Right lobe of liver (tissue), 6 donors: ENCODE results near the gene CPED1. TPM values are rescaled to one million over a fixed set of nuclear protein-coding genes. Genes with fewer than 3 reads are reported as not detected.

Experiments used
- ATAC-seq, 4 donors: fragments of 200-7000 bp; cut with Tn5 transposase; one replicate each; pipeline ENCODE4 v1.9.1; 2020; ENCODE audit warnings: mild to moderate bottlenecking in 4 of 4, moderate library complexity in 4 of 4
- DNase-seq, 3 donors: peaks; one replicate each; pipeline ENCODE4 v3.0.0-alpha.2; 2020
- H3K27ac ChIP-seq, 3 donors: fragments of 200-600 bp; one replicate each; pipeline ENCODE4 v1.8.0; 2022
- H3K27me3 ChIP-seq, 2 donors: fragments of 200-600 bp; one replicate each; pipeline ENCODE4 v1.8.0; 2022
- H3K36me3 ChIP-seq, 4 donors: fragments of 200-600 bp; sonication (generic) in 1 of 4; one replicate each; pipeline versions ENCODE4 v1.5.1 to v1.8.0; 2017 to 2022; ENCODE audit warnings: control low read depth in 1 of 4
- H3K4me1 ChIP-seq, 4 donors: fragments of 200-600 bp; sonication (generic) in 1 of 4; one replicate each; pipeline versions ENCODE4 v1.5.1 to v1.8.0; 2017 to 2022; ENCODE audit warnings: control low read depth in 1 of 4
- H3K4me3 ChIP-seq, 3 donors: fragments of 200-600 bp; one replicate each; pipeline ENCODE4 v1.8.0; 2022
- H3K9me3 ChIP-seq, 4 donors: fragments of 200-600 bp; sonication (generic) in 1 of 4; one replicate each; pipeline versions ENCODE4 v1.5.1 to v1.8.0; 2017 to 2022; ENCODE audit warnings: control low read depth in 1 of 4
- CTCF ChIP-seq, 4 donors: fragments of 200-600 bp in 3 of 4; fragments of 450-650 bp in 1 of 4; IDR thresholded peaks; one replicate each; pipeline versions ENCODE4 v1.5.1 to v1.8.0; 2016 to 2022; ENCODE audit warnings: antibody characterized with exemption in 4 of 4, mild to moderate bottlenecking in 2 of 4
- POLR2A ChIP-seq: fragments of 450-650 bp; IDR thresholded peaks from one replicate; pipeline ENCODE4 v1.6.1; 2017; ENCODE audit warnings: antibody characterized with exemption, mild to moderate bottlenecking
- WGBS: methylation state at CpG from one replicate; pipeline ENCODE4 v1.1.6; 2018; ENCODE audit warnings: low coverage, low lambda C conversion rate; ENCODE audit not compliant: insufficient coverage; ENCODE audit errors: missing lambda C conversion rate; 5-methylcytosine and 5-hydroxymethylcytosine counted together
- intact Hi-C, 2 donors: fragments of 100-400 bp; cut with DNase I; formaldehyde crosslinking; loops; one replicate each; pipeline versions ENCODE4 v1.11.2 to v1.14.1; 2022
- total RNA-seq, 6 experiments: library from RNA; depleted of rRNA in 2 of 6; stranded (reverse); fragments of >200 nt in 2 of 6; fragmentation: NEBNext Ultra II Directional in 3 of 6; extraction: Animal tissue kit (Norgen Biotek cat#: 25700) in 3 of 6; gene quantifications; one replicate each; pipeline versions ENCODE4 v1.1.0 to v1.2.4, GENCODE V29; 2016 to 2023
- donor health status: DM: no; HTN: yes; CAD: no.
- donor health status: DM: no; HTN: no; CAD: no.
- donor health status: DM: no; HTN: no; CAD: no.
- donor health status: DM: no; HTN: yes; CAD: no.
- donor health status: DM: no; HTN: yes; CAD: no.

The CPED1 gene
- total RNA-seq, 6 experiments from 2014 or later = 24.3 to 45.8 (median 34.9) TPM

- no peak for TF ChIP-seq CTCF (IDR thresholded peaks at IDR 0.05)
- no peak for TF ChIP-seq POLR2A
- peak; percentile 18 to 47 (median 32) for ATAC-seq
- Histone ChIP-seq H3K36me3 (no peaks in the 10 kb centered on the region), H3K9me3 (no peaks in the 10 kb centered on the region), H3K4me3 (no peak overlapping the region), H3K4me1 (peaks cover 0 to 36% (median 5%) of the 10 kb centered on the region in 4 donors), H3K27ac (peak overlapping the region; percentile 1 to 51 (median 49)), H3K27me3 (no peaks in the 10 kb centered on the region)
- intact Hi-C loops = no loop called here
- no peak for DNase-seq
Measured at GRCh38 chr7:121023194-121023593, 34.7 kb downstream of the CPED1 start.

GRCh38 chr7:121023683-121024511 lies 35.4 kb downstream of the CPED1 start:
- ATAC-seq = peak; percentile 59 to 82 (median 68)
- intact Hi-C loops = no loop called here
- Histone ChIP-seq H3K27ac (peak overlapping the region; percentile 1 to 51 (median 49)), H3K4me1 (peaks cover 0 to 36% (median 5%) of the 10 kb centered on the region in 4 donors), H3K36me3 (no peaks in the 10 kb centered on the region), H3K9me3 (no peaks in the 10 kb centered on the region), H3K27me3 (no peaks in the 10 kb centered on the region), H3K4me3 (no peak overlapping the region)
- 23% methylated on average over 8 of the region's 8 CpGs for WGBS
- no peak for DNase-seq
- TF ChIP-seq CTCF (IDR thresholded peaks at IDR 0.05) (no peak), POLR2A (no peak)

- H3K4me1 ChIP-seq = peaks cover 0 to 36% (median 5%) of the 10 kb centered on the region in 4 donors
- no peak overlapping the region for H3K4me3 ChIP-seq
- TF ChIP-seq CTCF (IDR thresholded peaks at IDR 0.05) (no peak), POLR2A (no peak)
- H3K27me3 ChIP-seq = no peaks in the 10 kb centered on the region
- no peak for DNase-seq
- no peaks in the 10 kb centered on the region for H3K36me3 ChIP-seq
- 27% methylated on average over 5 of the region's 5 CpGs for WGBS
- H3K27ac ChIP-seq = peak overlapping the region in 1 of 3 donors; percentile 49
- intact Hi-C loops = no loop called here
- H3K9me3 ChIP-seq = no peaks in the 10 kb centered on the region
- peak in 1 of 4 donors; percentile 8 for ATAC-seq
Measured at GRCh38 chr7:121024611-121025010, 36.1 kb downstream of the CPED1 start.

- DNase-seq (no peak), ATAC-seq (peak in 1 of 4 donors; percentile 24)
- Histone ChIP-seq H3K27me3 (no peaks in the 10 kb centered on the region), H3K4me1 (peaks cover 0 to 28% (median 2%) of the 10 kb centered on the region in 4 donors), H3K4me3 (no peak overlapping the region), H3K36me3 (no peaks in the 10 kb centered on the region), H3K9me3 (no peaks in the 10 kb centered on the region), H3K27ac (no peak overlapping the region)
- TF ChIP-seq CTCF (IDR thresholded peaks at IDR 0.05) (no peak), POLR2A (no peak)
- WGBS = 83% methylated on average over 1 of the region's 1 CpG
- intact Hi-C loops = no loop called here
Measured at GRCh38 chr7:121026159-121026558, 37.6 kb downstream of the CPED1 start.
